ENCODE data around the gene LNP1. TPM values are rescaled to one million over a fixed set of nuclear protein-coding genes. Genes with fewer than 3 reads are reported as not detected.

The LNP1 gene
- total and polyA plus RNA-seq, 2 of the 8 experiments (the other 6 are each of a cell fraction or from before 2014, with no cell fraction given): 6.6 to 8.7 TPM

DNA sequence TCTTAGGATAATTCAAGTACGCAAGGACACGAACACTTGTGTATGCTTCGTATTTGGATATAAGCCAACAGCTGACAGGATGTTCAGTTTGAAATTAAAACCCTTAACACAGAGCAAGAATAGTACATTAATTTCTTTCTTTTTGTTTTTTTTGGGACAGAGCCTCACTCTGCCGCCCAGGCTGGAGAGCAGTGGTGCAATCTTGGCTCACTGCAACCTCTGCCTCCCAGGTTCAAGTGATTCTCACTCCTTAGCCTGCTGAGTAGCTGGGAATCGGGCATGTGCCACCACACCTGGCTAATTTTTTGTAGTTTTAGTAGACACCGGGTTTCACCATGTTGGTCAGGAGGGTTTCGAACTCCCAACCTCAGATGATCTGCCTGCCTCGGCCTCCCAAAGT is 32.9 kb upstream of the LNP1 start:
- Histone ChIP-seq H2AK5ac (ENCODE audit: low read depth, low read length) (no peak overlapping the region), H3K27ac (ENCODE audit: low read depth, low read length) (no peak overlapping the region), H3K9me3 (ENCODE audit: insufficient read depth in 2 of 2, low read depth in 1 of 2, low read length in 1 of 2) (no peaks in the 10 kb centered on the region), H2BK12ac (ENCODE audit: low read depth, low read length) (no peak overlapping the region), H3K14ac (ENCODE audit: insufficient read length) (no peak overlapping the region), H3K4me1 (replicated peaks in 1 of 4; ENCODE audit: control insufficient read depth in 3 of 4, insufficient read depth in 4 of 4, low read length in 3 of 4) (no peaks in the 10 kb centered on the region), H3K79me2 (ENCODE audit: control insufficient read depth in 1 of 2, insufficient read depth in 2 of 2, low read length in 2 of 2) (no peaks in the 10 kb centered on the region), H3K56ac (replicated peaks; ENCODE audit: insufficient read length, low read depth, low read length) (no peak overlapping the region), H3K4ac (replicated peaks; ENCODE audit: insufficient read length, low read depth, low read length) (no peak overlapping the region), H2AFZ (ENCODE audit: low read length) (no peak overlapping the region), H3K23me2 (ENCODE audit: low read depth, low read length) (no peaks in the 10 kb centered on the region), H4K5ac (ENCODE audit: insufficient read length, low read depth, low read length) (no peak overlapping the region), H3K23ac (ENCODE audit: insufficient read length) (no peak overlapping the region), H3K18ac (ENCODE audit: extremely low read depth, low read length) (no peak overlapping the region), H3K4me2 (ENCODE audit: insufficient read depth in 1 of 2, low read depth in 2 of 2, low read length in 2 of 2) (no peak overlapping the region), H2BK20ac (ENCODE audit: low read length) (no peak overlapping the region), H2BK15ac (ENCODE audit: low read length) (no peak overlapping the region), H2BK120ac (replicated peaks; ENCODE audit: low read depth, low read length) (no peak overlapping the region), H3K79me1 (ENCODE audit: low read depth, low read length) (0 out of 2 replicates have a peak, but pooled peaks cover 2% of the 10 kb centered on the region), H3K4me3 (ENCODE audit: extremely low read depth in 1 of 4, insufficient read depth in 2 of 4, low read depth in 3 of 4, low read length in 4 of 4) (no peak overlapping the region), H4K91ac (replicated peaks; ENCODE audit: insufficient read length, low read length) (no peak overlapping the region), H4K20me1 (replicated peaks in 1 of 2; ENCODE audit: control insufficient read depth in 1 of 2, insufficient read depth in 2 of 2, low read length in 2 of 2) (peaks cover 0 to 1% of the 10 kb centered on the region in 2 experiments), H3K36me3 (ENCODE audit: control insufficient read depth in 2 of 4, insufficient read depth in 4 of 4, low read length in 3 of 4) (peaks cover 3 to 78% (median 38%) of the 10 kb centered on the region in 4 experiments), H3K9ac (replicated peaks in 1 of 4; ENCODE audit: extremely low read depth in 1 of 4, low read depth in 3 of 4, low read length in 3 of 4) (no peak overlapping the region), H4K8ac (ENCODE audit: extremely low read depth, insufficient read depth, low read length) (no peak overlapping the region), H3K27me3 (replicated peaks in 1 of 4; ENCODE audit: control insufficient read depth in 3 of 4, extremely low read depth in 1 of 4, insufficient read depth in 3 of 4, low read length in 3 of 4) (no peaks in the 10 kb centered on the region), H2BK5ac (ENCODE audit: low read depth, low read length) (no peak overlapping the region)
- no peak for TF ChIP-seq SRF (IDR thresholded peaks at IDR 0.05; ENCODE audit: low read depth, low read length)
- no peak for TF ChIP-seq SIN3A (conservative IDR thresholded peaks at IDR 0.05 in 1 of 2, IDR thresholded peaks at IDR 0.05 in 1 of 2; ENCODE audit: low read depth in 1 of 2, low read length in 2 of 2)
- TF ChIP-seq BCL11A (IDR thresholded peaks at IDR 0.05; ENCODE audit: low read depth in 2 of 2, low read length in 2 of 2): no peak
- TF ChIP-seq TAF1 (IDR thresholded peaks at IDR 0.05; ENCODE audit: low read depth, low read length): no peak
- TF ChIP-seq, protein P1, sequence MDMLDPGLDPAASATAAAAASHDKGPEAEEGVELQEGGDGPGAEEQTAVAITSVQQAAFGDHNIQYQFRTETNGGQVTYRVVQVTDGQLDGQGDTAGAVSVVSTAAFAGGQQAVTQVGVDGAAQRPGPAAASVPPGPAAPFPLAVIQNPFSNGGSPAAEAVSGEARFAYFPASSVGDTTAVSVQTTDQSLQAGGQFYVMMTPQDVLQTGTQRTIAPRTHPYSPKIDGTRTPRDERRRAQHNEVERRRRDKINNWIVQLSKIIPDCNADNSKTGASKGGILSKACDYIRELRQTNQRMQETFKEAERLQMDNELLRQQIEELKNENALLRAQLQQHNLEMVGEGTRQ (IDR thresholded peaks at IDR 0.05; ENCODE audit: low read length): no peak
- TF ChIP-seq YY1 (IDR thresholded peaks at IDR 0.05; ENCODE audit: low read depth, low read length): no peak
- no peak for TF ChIP-seq CBX5 (IDR thresholded peaks at IDR 0.05; ENCODE audit: low read depth, low read length)
- no peak for TF ChIP-seq TBP (IDR thresholded peaks at IDR 0.05; ENCODE audit: low read depth, low read length)
- TF ChIP-seq PHF8 (conservative IDR thresholded peaks at IDR 0.05; ENCODE audit: low read depth, low read length): no peak
- TF ChIP-seq RNF2 (IDR thresholded peaks at IDR 0.05; ENCODE audit: borderline replicate concordance, low read depth, low read length, missing control alignments, poor library complexity, severe bottlenecking): no peak
- no peak for TF ChIP-seq HDAC2 (IDR thresholded peaks at IDR 0.05; ENCODE audit: borderline replicate concordance in 1 of 2, low read depth in 2 of 2, low read length in 2 of 2)
- no peak for TF ChIP-seq ASH2L (IDR thresholded peaks at IDR 0.05; ENCODE audit: low read length)
- TF ChIP-seq JUND (IDR thresholded peaks at IDR 0.05; ENCODE audit: low read length): no peak
- no peak for DNase-seq (ENCODE audit: low read depth in 1 of 2, low spot score in 2 of 2)
- ChIA-PET CTCF (ENCODE audit: partially characterized antibody) (interaction anchor here (0.6 to 1.0 kb wide), 2 partner anchors 12 to 354 kb away, joined by 3 read pairs; no protein-coding TSS in a partner anchor), POLR2A (ENCODE audit: partially characterized antibody) (no interaction called here)
- WGBS, 2 experiments (ENCODE audit: extremely low coverage in 1 of 2, insufficient coverage in 1 of 2, insufficient read length in 1 of 2, insufficient replicate concordance in 2 of 2, low coverage in 1 of 2, low lambda C conversion rate in 2 of 2, missing lambda C conversion rate in 1 of 2): 98% methylated on average over 8 of the region's 8 CpGs; no CpG with 5 or more reads in 1 of the 2 experiments
- FAIRE-seq: no peak
